BLaER1 (cell line): Measurements from ENCODE around the gene TEAD1.
A peak's percentile ranks its signal among the peaks of the same experiment; 100 is the strongest.

Experiments used
- H3K27ac ChIP-seq: shearing (Covaris generic); formaldehyde crosslinking; 2 replicates; pipeline ENCODE4 v1.8.1; 2022
- H3K27me3 ChIP-seq: shearing (Covaris generic); formaldehyde crosslinking; 2 replicates; pipeline ENCODE4 v1.8.1; 2022
- H3K36me3 ChIP-seq: shearing (Covaris generic); formaldehyde crosslinking; 2 replicates; pipeline ENCODE4 v1.8.1; 2022
- H3K4me1 ChIP-seq: shearing (Covaris generic); formaldehyde crosslinking; 2 replicates; pipeline ENCODE4 v1.8.1; 2022
- H3K4me2 ChIP-seq: shearing (Covaris generic); formaldehyde crosslinking; 2 replicates; pipeline ENCODE4 v1.8.1; 2022
- H3K4me3 ChIP-seq: shearing (Covaris generic); formaldehyde crosslinking; 2 replicates; pipeline ENCODE4 v1.8.1; 2022
- H3K9ac ChIP-seq: shearing (Covaris generic); formaldehyde crosslinking; 2 replicates; pipeline ENCODE4 v1.8.1; 2022
- H3K9me3 ChIP-seq: shearing (Covaris generic); formaldehyde crosslinking; 2 replicates; pipeline ENCODE4 v1.8.1; 2022
- H4K20me1 ChIP-seq: shearing (Covaris generic); formaldehyde crosslinking; 2 replicates; pipeline ENCODE4 v1.8.1; 2022
- Cebpa-rat ChIP-seq: shearing (Covaris generic); IDR thresholded peaks from 2 replicates; pipeline ENCODE4 v1.8.1; 2022

TEAD1 gene

GRCh38 chr11:12767577-12767976 is 93.4 kb downstream of the TEAD1 start:
- H3K27ac ChIP-seq, result no peak overlapping the region
- H3K9me3 ChIP-seq, result peaks cover 3% of the 10 kb centered on the region; the same call in 1 of the 2 replicates
- no peak overlapping the region for H3K4me3 ChIP-seq
- peaks cover 40% of the 10 kb centered on the region for H3K4me1 ChIP-seq
- no peak overlapping the region for H3K9ac ChIP-seq
- TF ChIP-seq Cebpa-rat, result no peak
- H4K20me1 ChIP-seq, result no peaks in the 10 kb centered on the region
- peak overlapping the region; percentile 51 for H3K4me2 ChIP-seq
- H3K36me3 ChIP-seq, result no peaks in the 10 kb centered on the region
- H3K27me3 ChIP-seq, result no peaks in the 10 kb centered on the region

- Histone ChIP-seq H3K4me1 (peaks cover 40% of the 10 kb centered on the region), H3K9ac (no peak overlapping the region), H3K36me3 (no peaks in the 10 kb centered on the region), H3K4me3 (no peak overlapping the region), H3K4me2 (peak overlapping the region; percentile 42), H3K27me3 (no peaks in the 10 kb centered on the region), H4K20me1 (no peaks in the 10 kb centered on the region), H3K27ac (no peak overlapping the region), H3K9me3 (peaks cover 3% of the 10 kb centered on the region; the same call in 1 of the 2 replicates)
- TF ChIP-seq Cebpa-rat, result no peak
Measured at GRCh38 chr11:12768726-12769673, 94.8 kb downstream of the TEAD1 start.

GRCh38 chr11:12769834-12770345 is 95.7 kb downstream of the TEAD1 start:
- H4K20me1 ChIP-seq, result no peaks in the 10 kb centered on the region
- H3K4me3 ChIP-seq, result no peak overlapping the region
- H3K27ac ChIP-seq, result no peak overlapping the region
- no peak overlapping the region for H3K9ac ChIP-seq
- H3K36me3 ChIP-seq, result no peaks in the 10 kb centered on the region
- no peaks in the 10 kb centered on the region for H3K27me3 ChIP-seq
- peaks cover 40% of the 10 kb centered on the region for H3K4me1 ChIP-seq
- no peak for TF ChIP-seq Cebpa-rat
- peak overlapping the region; percentile 42 for H3K4me2 ChIP-seq
- peaks cover 3% of the 10 kb centered on the region; the same call in 1 of the 2 replicates for H3K9me3 ChIP-seq

GRCh38 chr11:12770435-12770834 is 96.2 kb downstream of the TEAD1 start:
- H3K4me3 ChIP-seq, result no peak overlapping the region
- H4K20me1 ChIP-seq, result no peaks in the 10 kb centered on the region
- H3K27ac ChIP-seq, result no peak overlapping the region
- no peaks in the 10 kb centered on the region for H3K36me3 ChIP-seq
- no peaks in the 10 kb centered on the region for H3K27me3 ChIP-seq
- H3K9me3 ChIP-seq, result peaks cover 3% of the 10 kb centered on the region; the same call in 1 of the 2 replicates
- H3K4me2 ChIP-seq, result no peak overlapping the region
- H3K4me1 ChIP-seq, result peaks cover 39% of the 10 kb centered on the region
- no peak for TF ChIP-seq Cebpa-rat
- H3K9ac ChIP-seq, result no peak overlapping the region

- TF ChIP-seq Cebpa-rat, result no peak
Measured at GRCh38 chr11:12770966-12771597, 96.9 kb downstream of the TEAD1 start.

GRCh38 chr11:12771875-12772274 is 97.7 kb downstream of the TEAD1 start:
- Histone ChIP-seq H3K4me3 (no peak overlapping the region), H3K9me3 (peaks cover under 1% of the 10 kb centered on the region; the same call in 1 of the 2 replicates), H4K20me1 (no peaks in the 10 kb centered on the region), H3K9ac (no peak overlapping the region), H3K36me3 (no peaks in the 10 kb centered on the region), H3K4me1 (peaks cover 31% of the 10 kb centered on the region), H3K27ac (no peak overlapping the region), H3K4me2 (no peak overlapping the region), H3K27me3 (no peaks in the 10 kb centered on the region)
- TF ChIP-seq Cebpa-rat, result no peak

More at GRCh38 chr11:12770966-12771597, 96.9 kb downstream of the TEAD1 start:
- Histone ChIP-seq H3K9me3 (peaks cover 3% of the 10 kb centered on the region; the same call in 1 of the 2 replicates), H3K4me1 (peaks cover 32% of the 10 kb centered on the region), H3K4me2 (no peak overlapping the region), H3K27ac (no peak overlapping the region), H4K20me1 (no peaks in the 10 kb centered on the region), H3K27me3 (no peaks in the 10 kb centered on the region), H3K9ac (no peak overlapping the region), H3K4me3 (no peak overlapping the region), H3K36me3 (no peaks in the 10 kb centered on the region)

GRCh38 chr11:12772324-12772723 is 98.1 kb downstream of the TEAD1 start:
- H4K20me1 ChIP-seq, result no peaks in the 10 kb centered on the region
- no peak overlapping the region for H3K4me2 ChIP-seq
- TF ChIP-seq Cebpa-rat, result no peak
- no peaks in the 10 kb centered on the region for H3K9me3 ChIP-seq
- H3K27me3 ChIP-seq, result no peaks in the 10 kb centered on the region
- H3K27ac ChIP-seq, result no peak overlapping the region
- H3K4me3 ChIP-seq, result no peak overlapping the region
- no peaks in the 10 kb centered on the region for H3K36me3 ChIP-seq
- peaks cover 29% of the 10 kb centered on the region for H3K4me1 ChIP-seq
- no peak overlapping the region for H3K9ac ChIP-seq

GRCh38 chr11:12773591-12773990 is 99.4 kb downstream of the TEAD1 start:
- H3K4me1 ChIP-seq, result peaks cover 16% of the 10 kb centered on the region

GRCh38 chr11:12775955-12776354 is 101.7 kb downstream of the TEAD1 start:
- no peak overlapping the region for H3K27ac ChIP-seq
- H4K20me1 ChIP-seq, result no peaks in the 10 kb centered on the region
- no peak for TF ChIP-seq Cebpa-rat
- no peaks in the 10 kb centered on the region for H3K4me1 ChIP-seq
- no peak overlapping the region for H3K9ac ChIP-seq
- H3K36me3 ChIP-seq, result no peaks in the 10 kb centered on the region
- H3K4me2 ChIP-seq, result no peak overlapping the region
- no peak overlapping the region for H3K4me3 ChIP-seq
- H3K9me3 ChIP-seq, result no peaks in the 10 kb centered on the region
- no peaks in the 10 kb centered on the region for H3K27me3 ChIP-seq

More at GRCh38 chr11:12773591-12773990, 99.4 kb downstream of the TEAD1 start:
- Histone ChIP-seq H3K4me2 (no peak overlapping the region), H3K36me3 (no peaks in the 10 kb centered on the region), H3K9ac (no peak overlapping the region), H3K27me3 (no peaks in the 10 kb centered on the region), H3K9me3 (no peaks in the 10 kb centered on the region), H3K4me3 (no peak overlapping the region), H4K20me1 (no peaks in the 10 kb centered on the region), H3K27ac (no peak overlapping the region)
- TF ChIP-seq Cebpa-rat, result no peak
